Endothelial cell of umbilical vein (primary cell): Measurements from ENCODE around the gene KCTD13. TPM values are rescaled to one million over a fixed set of nuclear protein-coding genes. Genes with fewer than 3 reads are reported as not detected.

Source experiments
- BruUV-seq: library from RNA; stranded (reverse); fragments of 400-500 nt; replicated peaks from 2 replicates; lab custom pipeline; 2021; lab: Mats Ljungman, UMichigan
- CTCF ChIA-PET: fragments of 300-600, 350-600 bp; sonication (Branson Sonifier 250); formaldehyde crosslinking; loops from one replicate; lab custom pipeline; 2021; ENCODE audit warnings: antibody characterized with exemption, inconsistent platforms; lab: Charles Lee
- POLR2A ChIA-PET: fragments of 300-600, 350-600 bp; sonication (Branson Sonifier 250); formaldehyde crosslinking; loops from one replicate; lab custom pipeline; 2021; ENCODE audit warnings: antibody characterized with exemption, inconsistent platforms; lab: Charles Lee
- DNase-seq: peaks from one replicate; pipeline ENCODE4 v3.0.0-alpha.2; 2011; ENCODE audit warnings: low read depth, low spot score
- FAIRE-seq: peaks from 2 replicates; lab custom pipeline; 2011; peaks lifted over from hg19 to GRCh38; lab: Jason Lieb, UNC
- H2AFZ ChIP-seq: 2 replicates; pipeline ENCODE4 v1.6.0; 2012; ENCODE audit warnings: low read depth, low read length, control low read depth, inconsistent platforms
- H3K27ac ChIP-seq: 2 replicates; pipeline ENCODE4 v1.5.1; 2011; ENCODE audit warnings: low read depth, mild to moderate bottlenecking, control low read depth, low read length, moderate library complexity; ENCODE audit not compliant: insufficient read depth
- H3K27me3 ChIP-seq, 2 experiments: 2 replicates each; pipeline versions ENCODE4 v1.6.0 to v1.6.1; 2011; ENCODE audit warnings: low read length in 2 of 2, mixed read lengths in 1 of 2; ENCODE audit not compliant: control insufficient read depth in 2 of 2, insufficient read depth in 2 of 2
- H3K36me3 ChIP-seq, 2 experiments: 2 replicates in 1 of 2; 3 replicates in 1 of 2; pipeline ENCODE4 v1.5.1; 2011; ENCODE audit warnings: low read length in 2 of 2, mild to moderate bottlenecking in 1 of 2, moderate library complexity in 1 of 2; ENCODE audit not compliant: control insufficient read depth in 2 of 2, insufficient read depth in 2 of 2; ENCODE audit errors: extremely low read depth in 1 of 2
- H3K4me1 ChIP-seq: 3 replicates; pipeline ENCODE4 v1.5.1; 2011; ENCODE audit warnings: mild to moderate bottlenecking, low read length; ENCODE audit not compliant: control insufficient read depth, insufficient read depth; ENCODE audit errors: extremely low read depth
- H3K4me2 ChIP-seq: 2 replicates; pipeline ENCODE4 v1.6.1; 2011; ENCODE audit warnings: low read length, control low read depth, mixed read lengths; ENCODE audit not compliant: insufficient read depth
- H3K4me3 ChIP-seq, 3 experiments: fragments of 200-600 bp in 1 of 3; sonication (generic), shearing (Covaris generic) in 1 of 3; replicated peaks in 1 of 3; 2 replicates each; pipeline ENCODE4 v1.5.1; 2011 to 2016; ENCODE audit warnings: control low read depth in 3 of 3, low read length in 3 of 3, mild to moderate bottlenecking in 2 of 3, inconsistent platforms in 1 of 3, low read depth in 1 of 3, moderate library complexity in 1 of 3; ENCODE audit not compliant: insufficient read depth in 1 of 3
- H3K79me2 ChIP-seq: 2 replicates; pipeline ENCODE4 v1.6.0; 2012; ENCODE audit warnings: low read length, inconsistent platforms; ENCODE audit not compliant: control insufficient read depth, insufficient read depth
- H3K9ac ChIP-seq: replicated peaks from 2 replicates; pipeline ENCODE3; 2011; ENCODE audit warnings: low read length, control low read depth; ENCODE audit not compliant: insufficient read depth; ENCODE audit errors: extremely low read depth
- H3K9me1 ChIP-seq: replicated peaks from 3 replicates; pipeline ENCODE4 v1.6.0; 2011; ENCODE audit warnings: mild to moderate bottlenecking, low read length; ENCODE audit not compliant: control insufficient read depth, insufficient read depth; ENCODE audit errors: extremely low read depth
- H3K9me3 ChIP-seq: replicated peaks from 2 replicates; pipeline ENCODE4 v1.5.1; 2012; ENCODE audit warnings: low read length, inconsistent platforms; ENCODE audit not compliant: control insufficient read depth, insufficient read depth
- H4K20me1 ChIP-seq: replicated peaks from 2 replicates; pipeline ENCODE3; 2011; ENCODE audit warnings: mild to moderate bottlenecking, low read length; ENCODE audit not compliant: control insufficient read depth, insufficient read depth; ENCODE audit errors: extremely low read depth
- CTCF ChIP-seq, 2 donors: IDR thresholded peaks; 1 replicate in 1 of 2; 2 replicates in 1 of 2; pipeline ENCODE4 v1.5.1; 2011; ENCODE audit warnings: low read length in 2 of 2, mild to moderate bottlenecking in 2 of 2, moderate library complexity in 2 of 2, control low read depth in 1 of 2, inconsistent platforms in 1 of 2, low read depth in 1 of 2; ENCODE audit not compliant: insufficient read depth in 1 of 2; ENCODE audit errors: extremely low read depth in 1 of 2
- EZH2 ChIP-seq: IDR thresholded peaks from 2 replicates; pipeline ENCODE4 v1.6.1; 2012; ENCODE audit warnings: borderline replicate concordance, low read depth, mild to moderate bottlenecking, moderate library complexity, low read length, inconsistent platforms; ENCODE audit not compliant: severe bottlenecking
- FOS ChIP-seq: IDR thresholded peaks from 2 replicates; pipeline ENCODE4 v1.6.1; 2011; ENCODE audit warnings: mild to moderate bottlenecking, low read length, moderate library complexity, borderline replicate concordance; ENCODE audit not compliant: insufficient read depth
- GATA2 ChIP-seq: IDR thresholded peaks from 2 replicates; pipeline ENCODE4 v1.7.0; 2011; ENCODE audit warnings: low read depth, mild to moderate bottlenecking, moderate library complexity, mixed read lengths, low read length; ENCODE audit not compliant: insufficient read length, insufficient read depth
- JUN ChIP-seq: IDR thresholded peaks from 2 replicates; pipeline ENCODE4 v1.6.1; 2011; ENCODE audit warnings: borderline replicate concordance, low read depth; ENCODE audit not compliant: insufficient read length, insufficient read depth
- MYC ChIP-seq: IDR thresholded peaks from one replicate; pipeline ENCODE4 v1.6.1; 2011; ENCODE audit warnings: mild to moderate bottlenecking, low read depth, low read length
- POLR2A ChIP-seq: IDR thresholded peaks from 2 replicates; pipeline ENCODE4 v1.6.1; 2012; ENCODE audit warnings: low read depth, mild to moderate bottlenecking, control low read depth, low read length
- POLR2AphosphoS5 ChIP-seq: IDR thresholded peaks from 2 replicates; pipeline ENCODE4 v1.6.1; 2012; ENCODE audit warnings: low read depth, mild to moderate bottlenecking, control low read depth, low read length, moderate library complexity; ENCODE audit not compliant: insufficient read depth
- dilution Hi-C: fragments of 300-500 bp; cut with MboI; formaldehyde crosslinking; loops from one replicate; pipeline ENCODE4 v1.15.0; 2019; ENCODE audit warnings: low sequenced_read_pairs; ENCODE audit not compliant: extremely low pct_ligation_motif_present
- intact Hi-C: fragments of 100-400 bp; cut with micrococcal nuclease; formaldehyde crosslinking; loops from one replicate; pipeline ENCODE4 v1.10.0; 2022
- polyA plus RNA-seq, 4 experiments: library from polyadenylated mRNA; depleted of rRNA in 3 of 4; stranded (reverse) in 3 of 4; unstranded in 1 of 4; fragments of >200 nt; gene quantifications; 2 replicates each; pipeline versions ENCODE4 v1.2.1 to v1.2.3, GENCODE V29; 2011 to 2012; ENCODE audit warnings: missing spikeins in 1 of 4
- total RNA-seq: library from RNA; stranded (reverse); gene quantifications from 2 replicates; pipeline ENCODE4 v1.2.3, GENCODE V29; 2021
- TF ChIP-seq, protein P1 (sequence below): IDR thresholded peaks from 2 replicates; pipeline ENCODE4 v1.6.1; 2011; ENCODE audit not compliant: insufficient read depth, insufficient read length

KCTD13 gene
- total and polyA plus RNA-seq, 2 donors (not counting 3 experiments of a cell fraction or from before 2014, with no cell fraction given): 22.6 to 24.2 TPM

- Histone ChIP-seq H2AFZ (no peak overlapping the region), H3K27me3 (peaks cover 4 to 7% of the 10 kb centered on the region in 2 experiments), H3K9me1 (no peaks in the 10 kb centered on the region), H3K36me3 (no peaks in the 10 kb centered on the region), H3K27ac (no peak overlapping the region), H3K79me2 (no peaks in the 10 kb centered on the region), H3K4me3 (no peak overlapping the region), H3K4me1 (no peaks in the 10 kb centered on the region), H3K9me3 (no peaks in the 10 kb centered on the region), H3K4me2 (no peak overlapping the region), H4K20me1 (no peaks in the 10 kb centered on the region), H3K9ac (no peak overlapping the region)
- POLR2A ChIA-PET: no interaction called here
- FAIRE-seq (no peak), DNase-seq (no peak)
- CTCF ChIA-PET: no interaction called here
- intact Hi-C loops: no loop called here
- TF ChIP-seq MYC: no peak
- no peak for TF ChIP-seq CTCF (IDR thresholded peaks at IDR 0.05; ENCODE audit: extremely low read depth in 1 of 2, insufficient read depth in 1 of 2, low read depth in 1 of 2, low read length in 2 of 2)
- no peak for TF ChIP-seq GATA2
- TF ChIP-seq FOS: no peak
- TF ChIP-seq, protein P1, sequence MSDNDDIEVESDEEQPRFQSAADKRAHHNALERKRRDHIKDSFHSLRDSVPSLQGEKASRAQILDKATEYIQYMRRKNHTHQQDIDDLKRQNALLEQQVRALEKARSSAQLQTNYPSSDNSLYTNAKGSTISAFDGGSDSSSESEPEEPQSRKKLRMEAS: no peak
- no peak for TF ChIP-seq POLR2AphosphoS5
- TF ChIP-seq POLR2A: no peak
- TF ChIP-seq JUN: no peak
- TF ChIP-seq EZH2: no peak
- no TSS peak for BruUV-seq
- dilution Hi-C loops: no loop called here
These were observed 32.5 kb downstream of the KCTD13 start for GRCh38 chr16:29893553-29893952.
